Neuronal stem cell (in vitro differentiated cells): ENCODE results near the gene CALHM3.

Experiments used
- DNase-seq: peaks from one replicate; pipeline ENCODE4 v3.0.0-alpha.2; 2013; ENCODE audit warnings: low spot score
- H2AFZ ChIP-seq: one replicate; pipeline ENCODE4 v1.6.1; 2013; ENCODE audit warnings: mild to moderate bottlenecking, low read length, inconsistent platforms
- H2AK5ac ChIP-seq: 2 replicates; pipeline ENCODE4 v1.6.1; 2013; ENCODE audit warnings: low read depth, mild to moderate bottlenecking, inconsistent platforms, low read length, moderate library complexity, mixed read lengths
- H2BK120ac ChIP-seq: 2 replicates; pipeline ENCODE4 v1.6.1; 2013; ENCODE audit warnings: low read depth, mild to moderate bottlenecking, inconsistent platforms, low read length, moderate library complexity, mixed read lengths
- H2BK12ac ChIP-seq: one replicate; pipeline ENCODE4 v1.6.1; 2013; ENCODE audit warnings: low read length, inconsistent platforms
- H2BK15ac ChIP-seq: 2 replicates; pipeline ENCODE4 v1.6.1; 2013; ENCODE audit warnings: mild to moderate bottlenecking, low read length, inconsistent platforms, mixed read lengths
- H2BK5ac ChIP-seq: one replicate; pipeline ENCODE4 v1.6.1; 2013; ENCODE audit warnings: inconsistent platforms, mild to moderate bottlenecking, low read length, moderate library complexity
- H3K14ac ChIP-seq: one replicate; pipeline ENCODE4 v1.6.1; 2013; ENCODE audit warnings: low read length, inconsistent platforms
- H3K18ac ChIP-seq: 2 replicates; pipeline ENCODE4 v1.6.1; 2013; ENCODE audit warnings: low read length, inconsistent platforms
- H3K23ac ChIP-seq: 2 replicates; pipeline ENCODE4 v1.6.1; 2013; ENCODE audit warnings: low read depth, mild to moderate bottlenecking, mixed read lengths, low read length, inconsistent platforms; ENCODE audit not compliant: poor library complexity
- H3K27ac ChIP-seq: replicated peaks from 3 replicates; pipeline ENCODE4 v1.5.1; 2013; ENCODE audit warnings: low read length, inconsistent platforms
- H3K27me3 ChIP-seq, 3 experiments: 2 replicates each; pipeline ENCODE4 v1.6.1; 2013; ENCODE audit warnings: low read length in 3 of 3, mild to moderate bottlenecking in 2 of 3, inconsistent platforms in 1 of 3, low read depth in 1 of 3, mixed read lengths in 1 of 3, moderate library complexity in 1 of 3; ENCODE audit not compliant: control insufficient read depth in 3 of 3, insufficient read depth in 3 of 3
- H3K36me3 ChIP-seq, 2 donors: replicated peaks in 1 of 2; 2 replicates each; pipeline ENCODE4 v1.6.1; 2013; ENCODE audit warnings: low read length in 2 of 2; ENCODE audit not compliant: control insufficient read depth in 2 of 2, insufficient read depth in 2 of 2
- H3K4ac ChIP-seq: 2 replicates; pipeline ENCODE4 v1.6.1; 2013; ENCODE audit warnings: inconsistent platforms, mild to moderate bottlenecking, low read length, moderate library complexity
- H3K4me1 ChIP-seq, 2 donors: 1 replicate in 1 of 2; 2 replicates in 1 of 2; pipeline ENCODE4 v1.6.1; 2013; ENCODE audit warnings: low read length in 2 of 2, low read depth in 1 of 2; ENCODE audit not compliant: control insufficient read depth in 2 of 2, insufficient read depth in 1 of 2
- H3K4me2 ChIP-seq: one replicate; pipeline ENCODE4 v1.6.1; 2013; ENCODE audit warnings: mild to moderate bottlenecking, low read length, inconsistent platforms; ENCODE audit not compliant: insufficient read depth, poor library complexity, severe bottlenecking
- H3K4me3 ChIP-seq, 2 donors: 2 replicates each; pipeline ENCODE4 v1.5.1; 2013; ENCODE audit warnings: low read length in 2 of 2, mild to moderate bottlenecking in 2 of 2, inconsistent platforms in 1 of 2, moderate library complexity in 1 of 2
- H3K79me1 ChIP-seq: one replicate; pipeline ENCODE4 v1.6.1; 2013; ENCODE audit warnings: low read depth, mild to moderate bottlenecking, inconsistent platforms, low read length, moderate library complexity
- H3K9ac ChIP-seq: one replicate; pipeline ENCODE4 v1.6.1; 2013; ENCODE audit warnings: mild to moderate bottlenecking, low read depth, low read length, inconsistent platforms; ENCODE audit not compliant: poor library complexity
- H3K9me3 ChIP-seq, 2 donors: replicated peaks in 1 of 2; 2 replicates each; pipeline versions ENCODE3 to v1.6.1; 2013; ENCODE audit warnings: low read length in 2 of 2, mild to moderate bottlenecking in 2 of 2, inconsistent platforms in 1 of 2, low read depth in 1 of 2, mixed read lengths in 1 of 2, moderate library complexity in 1 of 2; ENCODE audit not compliant: control insufficient read depth in 2 of 2, insufficient read depth in 1 of 2
- H4K8ac ChIP-seq: one replicate; pipeline ENCODE4 v1.6.1; 2013; ENCODE audit warnings: low read depth, mild to moderate bottlenecking, inconsistent platforms, low read length, moderate library complexity
- H4K91ac ChIP-seq: one replicate; pipeline ENCODE4 v1.6.1; 2013; ENCODE audit warnings: low read length, low read depth, mild to moderate bottlenecking, inconsistent platforms; ENCODE audit not compliant: poor library complexity
- WGBS, 2 donors: extraction: QIAGEN DNeasy Blood & Tissue Kit; methylation state at CpG; one replicate each; pipeline ENCODE4 v1.1.7; 2013; ENCODE audit warnings: missing lambda C conversion rate in 2 of 2, mixed read lengths in 1 of 2; ENCODE audit not compliant: insufficient read length in 2 of 2, insufficient replicate concordance in 1 of 2; ENCODE audit errors: extremely low coverage in 2 of 2; 5-methylcytosine and 5-hydroxymethylcytosine counted together

CALHM3 gene

GRCh38 chr10:103445366-103445765 lies 33.7 kb downstream of the CALHM3 start:
- Histone ChIP-seq H3K4me3 (no peak overlapping the region), H3K18ac (no peak overlapping the region), H4K91ac (no peak overlapping the region), H3K9ac (no peak overlapping the region), H3K79me1 (no peaks in the 10 kb centered on the region), H3K4ac (no peak overlapping the region), H3K27me3 (no peaks in the 10 kb centered on the region), H3K27ac (no peak overlapping the region), H3K4me1 (no peaks in the 10 kb centered on the region), H2BK5ac (no peak overlapping the region), H3K4me2 (no peak overlapping the region), H3K36me3 (peaks cover 61 to 93% of the 10 kb centered on the region in 2 donors), H2AFZ (no peak overlapping the region), H3K23ac (no peak overlapping the region), H4K8ac (no peak overlapping the region), H3K9me3 (no peaks in the 10 kb centered on the region), H2BK15ac (no peak overlapping the region), H3K14ac (no peak overlapping the region), H2BK120ac (no peak overlapping the region), H2BK12ac (no peak overlapping the region), H2AK5ac (no peak overlapping the region)
- DNase-seq: no peak
- no CpG with 5 or more reads among the region's 9 CpGs for WGBS, 2 donors

- Histone ChIP-seq H2BK12ac (no peak overlapping the region), H3K4me2 (no peak overlapping the region), H3K14ac (no peak overlapping the region), H3K18ac (no peak overlapping the region), H3K23ac (no peak overlapping the region), H4K91ac (no peak overlapping the region), H3K9ac (no peak overlapping the region), H3K4me3 (no peak overlapping the region), H2AK5ac (no peak overlapping the region), H3K4me1 (no peaks in the 10 kb centered on the region), H3K4ac (no peak overlapping the region), H2BK15ac (no peak overlapping the region), H2BK5ac (no peak overlapping the region), H3K9me3 (no peaks in the 10 kb centered on the region), H2AFZ (no peak overlapping the region), H3K27me3 (no peaks in the 10 kb centered on the region), H3K27ac (no peak overlapping the region), H4K8ac (no peak overlapping the region), H3K36me3 (peaks cover 58 to 93% of the 10 kb centered on the region in 2 donors), H3K79me1 (no peaks in the 10 kb centered on the region), H2BK120ac (no peak overlapping the region)
- no CpG with 5 or more reads among the region's 10 CpGs for WGBS, 2 donors
- DNase-seq: no peak
Observed at GRCh38 chr10:103444478-103444877, 34.6 kb downstream of the CALHM3 start.

DNA sequence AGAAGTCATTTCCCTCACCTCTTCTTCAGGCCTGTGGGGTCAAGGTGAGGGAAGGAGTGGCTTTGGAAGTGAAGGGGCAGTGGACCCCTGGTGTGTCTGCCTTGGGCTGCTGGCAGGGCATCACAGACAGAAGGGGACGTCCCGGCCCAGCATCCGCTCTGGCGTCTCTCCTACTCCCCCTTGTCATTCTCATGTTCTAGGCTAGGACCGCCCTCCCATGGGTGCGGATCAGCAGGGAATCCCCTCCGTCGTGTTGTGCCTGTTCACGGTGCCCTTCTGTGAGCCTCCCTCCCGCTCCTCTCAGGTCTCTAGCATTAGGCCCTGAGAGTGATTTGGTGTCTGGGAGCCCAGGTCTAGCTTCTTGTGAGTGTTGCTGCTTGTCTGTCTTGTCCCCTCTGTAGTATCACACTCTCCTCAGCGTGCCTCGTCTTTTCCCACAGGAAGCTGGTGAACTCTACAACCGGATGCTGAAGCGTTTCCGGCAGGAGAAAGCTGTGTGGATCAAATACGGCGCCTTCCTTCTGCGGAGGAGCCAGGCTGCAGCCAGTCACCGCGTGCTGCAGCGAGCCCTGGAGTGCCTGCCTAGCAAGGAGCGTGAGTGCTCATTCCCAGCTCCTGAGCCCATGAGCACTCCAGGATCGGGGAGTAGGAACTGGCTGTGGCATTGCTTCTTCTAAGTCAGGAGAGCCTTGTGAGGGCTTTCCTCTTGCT lies 35.4 kb downstream of the CALHM3 start:
- no peaks in the 10 kb centered on the region for H3K9me3 ChIP-seq
- no peak overlapping the region for H2BK5ac ChIP-seq
- H2BK12ac ChIP-seq: no peak overlapping the region
- H3K27ac ChIP-seq: no peak overlapping the region
- no peak overlapping the region for H2BK120ac ChIP-seq
- H3K79me1 ChIP-seq: no peaks in the 10 kb centered on the region
- H3K27me3 ChIP-seq: no peaks in the 10 kb centered on the region
- no peak overlapping the region for H2AFZ ChIP-seq
- no peak overlapping the region for H3K14ac ChIP-seq
- H3K4me3 ChIP-seq: no peak overlapping the region
- H4K91ac ChIP-seq: no peak overlapping the region
- H3K18ac ChIP-seq: no peak overlapping the region
- no peak overlapping the region for H3K4ac ChIP-seq
- H3K9ac ChIP-seq: no peak overlapping the region
- no peak overlapping the region for H4K8ac ChIP-seq
- H2BK15ac ChIP-seq: no peak overlapping the region
- peaks cover 56 to 94% of the 10 kb centered on the region in 2 donors for H3K36me3 ChIP-seq
- no CpG with 5 or more reads among the region's 23 CpGs for WGBS, 2 donors
- H2AK5ac ChIP-seq: no peak overlapping the region
- no peak overlapping the region for H3K4me2 ChIP-seq
- no peak for DNase-seq
- no peaks in the 10 kb centered on the region for H3K4me1 ChIP-seq
- peak overlapping the region; percentile 53 for H3K23ac ChIP-seq

DNA sequence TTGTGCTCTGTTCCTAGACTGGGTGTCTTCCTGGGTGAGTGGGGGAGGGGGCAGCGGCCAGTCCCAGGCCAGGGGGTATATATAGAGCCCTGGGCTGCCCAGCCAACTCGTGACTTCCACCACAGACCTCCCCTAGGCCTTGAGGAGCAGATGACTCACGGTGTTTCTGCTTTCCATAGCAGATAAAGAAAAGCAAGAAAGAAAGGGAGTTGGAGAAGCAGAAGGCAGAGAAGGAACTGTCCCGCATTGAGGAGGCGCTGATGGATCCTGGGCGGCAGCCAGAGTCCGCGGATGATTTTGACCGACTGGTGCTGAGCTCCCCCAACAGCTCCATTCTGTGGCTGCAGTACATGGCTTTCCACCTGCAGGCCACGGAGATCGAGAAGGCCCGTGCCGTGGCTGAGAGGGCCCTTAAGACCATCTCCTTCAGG lies 37.0 kb downstream of the CALHM3 start:
- Histone ChIP-seq H4K8ac (no peak overlapping the region), H3K18ac (no peak overlapping the region), H4K91ac (no peak overlapping the region), H3K4me3 (no peak overlapping the region), H3K9ac (no peak overlapping the region), H3K14ac (no peak overlapping the region), H2BK5ac (no peak overlapping the region), H3K27ac (no peak overlapping the region), H3K36me3 (peaks cover 59 to 98% of the 10 kb centered on the region in 2 donors), H3K4me2 (no peak overlapping the region), H2BK120ac (no peak overlapping the region), H2BK15ac (no peak overlapping the region), H2AFZ (no peak overlapping the region), H3K79me1 (no peaks in the 10 kb centered on the region), H2BK12ac (no peak overlapping the region), H3K4me1 (no peaks in the 10 kb centered on the region), H2AK5ac (no peak overlapping the region), H3K27me3 (no peaks in the 10 kb centered on the region), H3K9me3 (no peaks in the 10 kb centered on the region), H3K23ac (no peak overlapping the region), H3K4ac (no peak overlapping the region)
- no peak for DNase-seq
- WGBS, 2 donors: no CpG with 5 or more reads among the region's 13 CpGs
